Mesodermal cell (in vitro differentiated cells): ENCODE data around the gene GPR55.

Source experiments
- H3K27ac ChIP-seq: 2 replicates; pipeline ENCODE4 v1.7.0; 2013; ENCODE audit warnings: mild to moderate bottlenecking, low read depth, low read length, moderate library complexity; ENCODE audit not compliant: severe bottlenecking
- H3K36me3 ChIP-seq: 2 replicates; pipeline ENCODE4 v1.7.1; 2013; ENCODE audit warnings: mild to moderate bottlenecking, low read length, moderate library complexity; ENCODE audit not compliant: control insufficient read depth, insufficient read depth
- H3K4me1 ChIP-seq: one replicate; pipeline ENCODE4 v1.7.1; 2013; ENCODE audit warnings: mild to moderate bottlenecking, low read length; ENCODE audit not compliant: insufficient read depth, control insufficient read depth, poor library complexity, severe bottlenecking
- H3K4me3 ChIP-seq: 2 replicates; pipeline ENCODE4 v1.7.0; 2013; ENCODE audit warnings: low read length, control low read depth, mild to moderate bottlenecking; ENCODE audit not compliant: insufficient read depth, poor library complexity, severe bottlenecking; ENCODE audit errors: extremely low read depth
- H3K9me3 ChIP-seq: 2 replicates; pipeline ENCODE4 v1.7.1; 2013; ENCODE audit warnings: mild to moderate bottlenecking, low read length, moderate library complexity; ENCODE audit not compliant: control insufficient read depth
- WGBS, 2 experiments: methylation state at CpG; one replicate each; pipeline ENCODE4 v1.1.5; 2013; ENCODE audit warnings: missing lambda C conversion rate in 2 of 2; ENCODE audit not compliant: insufficient coverage in 2 of 2; 5-methylcytosine and 5-hydroxymethylcytosine counted together

Gene GPR55

GRCh38 chr2:230914886-230915285 is 10.2 kb downstream of the GPR55 start:
- H3K27ac ChIP-seq, result no peak overlapping the region
- WGBS, 2 experiments, result 93 to 100% methylated on average over 3 of the region's 3 CpGs
- H3K4me1 ChIP-seq, result no peaks in the 10 kb centered on the region
- no peak overlapping the region for H3K4me3 ChIP-seq
- H3K36me3 ChIP-seq, result no peaks in the 10 kb centered on the region
- H3K9me3 ChIP-seq, result no peaks in the 10 kb centered on the region

DNA sequence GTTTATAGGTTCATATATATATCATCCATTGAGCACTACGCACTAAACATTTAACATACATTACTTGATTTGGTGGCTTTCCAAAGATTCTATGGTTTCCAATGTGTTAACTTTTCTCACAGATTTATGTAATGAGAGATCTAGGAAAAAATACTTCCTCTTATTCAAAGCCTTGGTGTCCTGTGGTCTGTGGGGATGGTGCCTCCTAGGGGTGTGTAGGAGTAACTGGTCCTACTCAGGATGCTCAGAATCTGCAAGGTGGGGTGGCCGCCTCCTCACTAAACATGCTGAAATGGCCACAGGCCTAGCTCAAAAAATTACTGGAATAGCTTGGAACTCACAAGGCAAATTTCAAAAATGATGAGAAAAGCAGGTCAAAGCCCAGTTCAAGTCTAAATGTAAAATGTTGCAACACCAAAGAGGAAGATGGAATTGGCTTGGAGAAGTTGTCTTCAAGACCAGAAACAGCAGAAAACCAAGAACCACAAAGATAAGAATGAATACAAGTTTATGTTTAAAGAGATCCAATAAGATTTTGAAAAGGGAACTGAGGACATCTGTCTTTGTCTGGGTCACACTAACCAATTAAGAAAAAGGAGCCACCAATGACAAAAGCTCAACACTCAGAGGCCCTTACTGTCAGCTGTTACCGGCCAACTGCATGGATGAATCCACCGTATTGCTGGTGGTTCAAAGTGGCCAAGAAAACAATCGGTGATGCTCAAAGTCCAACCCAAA is 11.5 kb downstream of the GPR55 start:
- H3K9me3 ChIP-seq, result no peaks in the 10 kb centered on the region
- 80 to 83% methylated on average over 4 of the region's 5 CpGs for WGBS, 2 experiments
- H3K4me3 ChIP-seq, result no peak overlapping the region
- no peaks in the 10 kb centered on the region for H3K36me3 ChIP-seq
- H3K27ac ChIP-seq, result no peak overlapping the region
- H3K4me1 ChIP-seq, result peaks cover 7% of the 10 kb centered on the region

- no peak overlapping the region for H3K4me3 ChIP-seq
- WGBS, 2 experiments, result 81 to 100% methylated on average over 3 of the region's 5 CpGs
- H3K27ac ChIP-seq, result no peak overlapping the region
- H3K36me3 ChIP-seq, result no peaks in the 10 kb centered on the region
- H3K9me3 ChIP-seq, result no peaks in the 10 kb centered on the region
- peaks cover 12% of the 10 kb centered on the region for H3K4me1 ChIP-seq
Observed at GRCh38 chr2:230912724-230913123, 12.3 kb downstream of the GPR55 start.

GRCh38 chr2:230912046-230912445 is 13.0 kb downstream of the GPR55 start:
- Histone ChIP-seq H3K9me3 (no peaks in the 10 kb centered on the region), H3K36me3 (no peaks in the 10 kb centered on the region), H3K4me3 (no peak overlapping the region), H3K4me1 (peaks cover 12% of the 10 kb centered on the region), H3K27ac (no peak overlapping the region)
- WGBS, 2 experiments, result 84% methylated on average over 4 of the region's 5 CpGs

GRCh38 chr2:230910546-230911177 is 14.4 kb downstream of the GPR55 start:
- Histone ChIP-seq H3K4me1 (peaks cover 19% of the 10 kb centered on the region), H3K27ac (no peak overlapping the region), H3K36me3 (no peaks in the 10 kb centered on the region), H3K9me3 (no peaks in the 10 kb centered on the region), H3K4me3 (no peak overlapping the region)
- 92 to 94% methylated on average over 12 to 13 of the region's 13 CpGs for WGBS, 2 experiments

- WGBS, 2 experiments, result 84 to 90% methylated on average over 17 to 18 of the region's 18 CpGs
- Histone ChIP-seq H3K4me3 (no peak overlapping the region), H3K4me1 (peaks cover 25% of the 10 kb centered on the region), H3K9me3 (no peaks in the 10 kb centered on the region), H3K36me3 (no peaks in the 10 kb centered on the region), H3K27ac (no peak overlapping the region)
Observed at GRCh38 chr2:230909841-230910545, 15.0 kb downstream of the GPR55 start.

DNA sequence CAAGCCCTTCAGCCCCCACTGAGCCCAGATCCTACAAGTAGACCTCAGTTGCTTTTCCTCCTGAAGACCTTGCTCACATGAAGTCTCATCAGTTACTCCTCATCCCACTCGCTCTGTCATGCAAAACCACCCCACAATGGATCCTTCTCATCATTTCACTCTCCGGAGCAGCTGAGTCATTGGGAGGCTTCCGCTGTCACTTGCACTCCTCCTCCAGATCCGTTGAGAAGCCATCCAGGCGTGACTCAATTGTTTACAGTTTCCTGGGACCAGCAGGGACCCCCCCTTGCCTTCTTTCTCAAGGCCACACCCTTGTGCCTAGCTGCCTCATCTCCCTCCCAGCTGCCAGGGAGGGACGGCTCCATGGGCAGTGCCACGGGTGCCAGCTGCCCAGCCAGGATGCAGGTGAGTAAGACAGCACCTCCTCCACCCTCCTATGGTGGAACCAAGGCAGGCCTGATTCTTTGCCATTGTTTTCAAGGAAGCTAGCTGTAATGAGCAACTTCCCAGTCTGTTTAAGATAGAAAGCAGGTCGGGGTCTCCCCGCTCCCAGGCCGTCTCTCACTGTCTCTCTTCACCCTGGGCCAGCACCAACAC is 16.3 kb downstream of the GPR55 start:
- H3K4me3 ChIP-seq, result no peak overlapping the region
- H3K9me3 ChIP-seq, result no peaks in the 10 kb centered on the region
- peaks cover 25% of the 10 kb centered on the region for H3K4me1 ChIP-seq
- H3K27ac ChIP-seq, result no peak overlapping the region
- no peaks in the 10 kb centered on the region for H3K36me3 ChIP-seq
- WGBS, 2 experiments, result 68 to 70% methylated on average over 7 to 9 of the region's 10 CpGs

GRCh38 chr2:230908092-230908594 is 16.9 kb downstream of the GPR55 start:
- 87 to 91% methylated on average over 3 to 6 of the region's 6 CpGs for WGBS, 2 experiments
- Histone ChIP-seq H3K9me3 (no peaks in the 10 kb centered on the region), H3K36me3 (no peaks in the 10 kb centered on the region), H3K27ac (peak overlapping the region; percentile 43), H3K4me1 (peaks cover 25% of the 10 kb centered on the region), H3K4me3 (no peak overlapping the region)

DNA sequence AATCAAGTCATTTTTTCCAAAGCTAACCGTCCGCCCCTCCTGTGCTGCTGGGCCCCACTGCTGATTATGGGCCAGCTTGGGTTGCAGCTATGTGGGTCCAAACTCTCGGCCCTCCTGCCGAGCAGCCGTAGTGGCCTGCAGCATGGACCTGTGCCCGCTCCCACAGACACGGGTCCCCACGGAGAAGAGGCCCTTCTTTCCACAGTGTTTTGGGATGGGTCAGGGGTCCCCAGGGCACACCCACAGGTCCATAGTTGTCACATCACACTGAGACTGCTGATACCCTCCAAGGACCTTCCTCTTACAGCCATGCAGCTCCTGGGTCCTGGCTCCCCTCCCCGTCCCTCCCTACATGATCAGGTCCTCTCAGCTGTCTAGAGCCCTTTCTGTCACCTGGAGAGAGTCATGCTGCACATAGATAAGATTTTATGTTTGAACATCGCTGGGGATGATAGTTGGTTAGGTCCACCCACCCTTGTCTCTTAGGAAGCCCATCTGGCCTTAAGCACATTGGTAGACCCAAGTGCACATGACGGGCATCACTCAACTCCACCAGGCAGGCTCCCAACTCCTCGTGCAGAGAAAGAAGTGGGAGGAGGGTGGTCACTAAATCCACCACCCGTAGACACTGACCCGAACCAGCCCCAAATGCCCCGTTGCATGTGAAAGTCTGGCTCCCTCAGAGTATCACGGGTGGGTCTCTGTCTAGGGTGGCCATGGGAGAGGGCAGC is 17.5 kb downstream of the GPR55 start:
- no peak overlapping the region for H3K27ac ChIP-seq
- H3K4me1 ChIP-seq, result peaks cover 25% of the 10 kb centered on the region
- no peak overlapping the region for H3K4me3 ChIP-seq
- H3K36me3 ChIP-seq, result no peaks in the 10 kb centered on the region
- 94 to 99% methylated on average over 10 to 15 of the region's 16 CpGs for WGBS, 2 experiments
- no peaks in the 10 kb centered on the region for H3K9me3 ChIP-seq
